SU-DHL-6 (cell line): ENCODE data around the gene MELK.

ENCODE experiments used
- H2AFZ ChIP-seq: fragments of 200-600 bp; sonication (generic); 2 replicates; pipeline ENCODE4 v1.6.1; 2014; ENCODE audit warnings: low read depth, mild to moderate bottlenecking, moderate library complexity, mixed read lengths, antibody characterized with exemption, low read length; ENCODE audit not compliant: severe bottlenecking
- H3F3A ChIP-seq: fragments of 200-600 bp; shearing (Covaris generic); 2 replicates; pipeline ENCODE4 v1.6.0; 2016; ENCODE audit warnings: antibody characterized with exemption, mild to moderate bottlenecking; ENCODE audit not compliant: insufficient read depth
- H3K27ac ChIP-seq: fragments of 200-600 bp; sonication (generic); 2 replicates; pipeline ENCODE4 v1.5.1; 2016; ENCODE audit warnings: low read depth, mild to moderate bottlenecking, low read length, moderate library complexity, mixed read lengths
- H3K27me3 ChIP-seq: fragments of 200-600 bp; sonication (generic), shearing (Covaris generic); 2 replicates; pipeline ENCODE4 v1.6.0; 2014; ENCODE audit warnings: mild to moderate bottlenecking, low read length
- H3K36me3 ChIP-seq: fragments of 200-600 bp; sonication (generic); 2 replicates; pipeline ENCODE4 v1.6.1; 2014; ENCODE audit warnings: mild to moderate bottlenecking, low read length, mixed read lengths
- H3K4me2 ChIP-seq: fragments of 300-600, 200-600 bp; shearing (Covaris generic), sonication (generic); 2 replicates; pipeline ENCODE4 v1.6.0; 2014; ENCODE audit warnings: low read length, low read depth, mild to moderate bottlenecking; ENCODE audit not compliant: poor library complexity, severe bottlenecking
- H3K4me3 ChIP-seq: fragments of 200-600 bp; sonication (generic); 2 replicates; pipeline ENCODE4 v1.5.1; 2014; ENCODE audit warnings: antibody characterized with exemption, low read length, mild to moderate bottlenecking, mixed read lengths; ENCODE audit not compliant: insufficient read depth, poor library complexity, severe bottlenecking
- H3K79me2 ChIP-seq: fragments of 200-600 bp; sonication (generic); 2 replicates; pipeline ENCODE4 v1.6.1; 2014; ENCODE audit warnings: mild to moderate bottlenecking, low read length, moderate library complexity; ENCODE audit not compliant: insufficient read depth
- H3K9ac ChIP-seq: fragments of 200-600 bp; sonication (generic); 2 replicates; pipeline ENCODE4 v1.7.0; 2014; ENCODE audit warnings: mild to moderate bottlenecking, low read length
- H3K9me2 ChIP-seq: fragments of 200-600 bp; sonication (generic); replicated peaks from 2 replicates; pipeline ENCODE4 v1.6.1; 2014; ENCODE audit warnings: low read length; ENCODE audit not compliant: insufficient read depth
- H3K9me3 ChIP-seq: fragments of 200-600 bp; sonication (generic); 2 replicates; pipeline ENCODE4 v1.6.1; 2014; ENCODE audit warnings: low read length, mixed read lengths; ENCODE audit not compliant: insufficient read depth
- H4K20me1 ChIP-seq: fragments of 200-600 bp; sonication (generic); 2 replicates; pipeline ENCODE4 v1.6.1; 2014; ENCODE audit warnings: low read depth, mild to moderate bottlenecking, antibody characterized with exemption, low read length, moderate library complexity, mixed read lengths
- EZH2phosphoT487 ChIP-seq: fragments of 200-600 bp; sonication (generic), shearing (Covaris generic); conservative IDR thresholded peaks from 2 replicates; pipeline ENCODE4 v1.6.1; 2018; ENCODE audit warnings: mild to moderate bottlenecking, antibody characterized with exemption, low read length, moderate library complexity, mixed read lengths
- TF ChIP-seq, protein P1 (sequence below): fragments of 200-600 bp; sonication (generic); IDR thresholded peaks from one replicate; pipeline ENCODE4 v1.5.1; 2017; ENCODE audit warnings: antibody characterized with exemption, mild to moderate bottlenecking, low read length, moderate library complexity; ENCODE audit not compliant: insufficient read depth, poor library complexity, severe bottlenecking

Gene MELK

GRCh38 chr9:36625006-36625615 is 52.4 kb downstream of the MELK start:
- H3K9me2 ChIP-seq, result no peaks in the 10 kb centered on the region
- no peak overlapping the region for H3K27ac ChIP-seq
- H3K79me2 ChIP-seq, result peaks cover 25% of the 10 kb centered on the region
- H3K9me3 ChIP-seq, result no peaks in the 10 kb centered on the region
- TF ChIP-seq EZH2phosphoT487, result no peak
- TF ChIP-seq, protein P1, sequence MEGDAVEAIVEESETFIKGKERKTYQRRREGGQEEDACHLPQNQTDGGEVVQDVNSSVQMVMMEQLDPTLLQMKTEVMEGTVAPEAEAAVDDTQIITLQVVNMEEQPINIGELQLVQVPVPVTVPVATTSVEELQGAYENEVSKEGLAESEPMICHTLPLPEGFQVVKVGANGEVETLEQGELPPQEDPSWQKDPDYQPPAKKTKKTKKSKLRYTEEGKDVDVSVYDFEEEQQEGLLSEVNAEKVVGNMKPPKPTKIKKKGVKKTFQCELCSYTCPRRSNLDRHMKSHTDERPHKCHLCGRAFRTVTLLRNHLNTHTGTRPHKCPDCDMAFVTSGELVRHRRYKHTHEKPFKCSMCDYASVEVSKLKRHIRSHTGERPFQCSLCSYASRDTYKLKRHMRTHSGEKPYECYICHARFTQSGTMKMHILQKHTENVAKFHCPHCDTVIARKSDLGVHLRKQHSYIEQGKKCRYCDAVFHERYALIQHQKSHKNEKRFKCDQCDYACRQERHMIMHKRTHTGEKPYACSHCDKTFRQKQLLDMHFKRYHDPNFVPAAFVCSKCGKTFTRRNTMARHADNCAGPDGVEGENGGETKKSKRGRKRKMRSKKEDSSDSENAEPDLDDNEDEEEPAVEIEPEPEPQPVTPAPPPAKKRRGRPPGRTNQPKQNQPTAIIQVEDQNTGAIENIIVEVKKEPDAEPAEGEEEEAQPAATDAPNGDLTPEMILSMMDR, result no peak
- peaks cover 11% of the 10 kb centered on the region; the same call in 1 of the 2 replicates for H4K20me1 ChIP-seq
- H3K36me3 ChIP-seq, result peaks cover 30% of the 10 kb centered on the region
- H3K27me3 ChIP-seq, result no peaks in the 10 kb centered on the region
- H3K4me3 ChIP-seq, result no peak overlapping the region
- no peak overlapping the region for H2AFZ ChIP-seq
- no peak overlapping the region for H3K9ac ChIP-seq
- no peak overlapping the region for H3K4me2 ChIP-seq
- H3F3A ChIP-seq, result 0 out of 2 replicates have a peak, but pooled peaks cover 4% of the 10 kb centered on the region

GRCh38 chr9:36632892-36633291 is 60.2 kb downstream of the MELK start:
- H3K9me3 ChIP-seq, result no peaks in the 10 kb centered on the region
- H4K20me1 ChIP-seq, result no peaks in the 10 kb centered on the region
- no peak overlapping the region for H3K4me2 ChIP-seq
- H3F3A ChIP-seq, result no peaks in the 10 kb centered on the region; the same call in 1 of the 2 replicates
- no peak overlapping the region for H3K9ac ChIP-seq
- no peaks in the 10 kb centered on the region for H3K27me3 ChIP-seq
- no peaks in the 10 kb centered on the region for H3K9me2 ChIP-seq
- H3K36me3 ChIP-seq, result peaks cover 42% of the 10 kb centered on the region; the same call in 1 of the 2 replicates
- H3K79me2 ChIP-seq, result no peaks in the 10 kb centered on the region; the same call in 1 of the 2 replicates
- H3K27ac ChIP-seq, result no peak overlapping the region
- TF ChIP-seq EZH2phosphoT487, result no peak
- TF ChIP-seq, protein P1, result peak; percentile 52
- no peak overlapping the region for H3K4me3 ChIP-seq
- no peak overlapping the region for H2AFZ ChIP-seq

GRCh38 chr9:36637491-36638270 is 65.0 kb downstream of the MELK start:
- TF ChIP-seq, protein P1, result no peak
- TF ChIP-seq EZH2phosphoT487, result no peak
- Histone ChIP-seq H3K79me2 (peaks cover 28% of the 10 kb centered on the region; the same call in 1 of the 2 replicates), H3K9me2 (no peaks in the 10 kb centered on the region), H3K9ac (no peak overlapping the region), H4K20me1 (no peaks in the 10 kb centered on the region), H3K9me3 (no peaks in the 10 kb centered on the region), H3K4me2 (no peak overlapping the region), H3K27me3 (no peaks in the 10 kb centered on the region), H3F3A (peaks cover 6% of the 10 kb centered on the region; the same call in 1 of the 2 replicates), H2AFZ (no peak overlapping the region), H3K4me3 (no peak overlapping the region), H3K36me3 (peaks cover 27% of the 10 kb centered on the region), H3K27ac (no peak overlapping the region)
